Thoracic aorta (tissue), 2 donors: Measurements from ENCODE around the gene MARCHF9. TPM values are rescaled to one million over a fixed set of nuclear protein-coding genes. Genes with fewer than 3 reads are reported as not detected.

Source experiments
- ATAC-seq: fragments of 150-250 bp; one replicate; pipeline ENCODE4 v1.8.0; 2017; ENCODE audit warnings: low read depth; ENCODE audit not compliant: insufficient number of reproducible peaks, low FRiP score
- DNase-seq: peaks from one replicate; pipeline ENCODE4 v3.0.0-alpha.2; 2020; ENCODE audit warnings: low spot score
- H3K27ac ChIP-seq, 2 donors: fragments of 200-600 bp; sonication (generic); 1 replicate in 1 of 2; 2 replicates in 1 of 2; pipeline ENCODE4 v1.5.1; 2016; ENCODE audit warnings: mild to moderate bottlenecking in 2 of 2, moderate library complexity in 2 of 2
- H3K27me3 ChIP-seq: fragments of 200-600 bp; sonication (generic); replicated peaks from 2 replicates; pipeline ENCODE4 v1.6.0; 2016; ENCODE audit warnings: mild to moderate bottlenecking; ENCODE audit not compliant: insufficient read depth
- H3K36me3 ChIP-seq: fragments of 200-600 bp; sonication (generic); one replicate; pipeline ENCODE4 v1.5.1; 2016
- H3K4me1 ChIP-seq, 2 donors: fragments of 200-600 bp; sonication (generic); 1 replicate in 1 of 2; 2 replicates in 1 of 2; pipeline versions ENCODE4 v1.5.1 to v1.6.0; 2016; ENCODE audit warnings: low read depth in 2 of 2, mild to moderate bottlenecking in 1 of 2; ENCODE audit not compliant: control insufficient read depth in 1 of 2
- H3K4me3 ChIP-seq: fragments of 200-600 bp; sonication (generic); 2 replicates; pipeline ENCODE4 v1.5.1; 2016; ENCODE audit warnings: mild to moderate bottlenecking
- H3K9me3 ChIP-seq: fragments of 200-600 bp; sonication (generic); 2 replicates; pipeline ENCODE4 v1.5.1; 2016
- CTCF ChIP-seq: fragments of 200-600 bp; sonication (generic); IDR thresholded peaks from one replicate; pipeline ENCODE4 v1.5.1; 2019; ENCODE audit warnings: antibody characterized with exemption
- total RNA-seq, 2 donors: library from RNA; depleted of rRNA; stranded (reverse); fragments of >200 nt; gene quantifications; one replicate each; pipeline versions ENCODE4 v1.1.0 to v1.2.3, GENCODE V29; 2016

MARCHF9 gene
- total RNA-seq, 2 donors from 2014 or later: 8.8 to 11.2 TPM

- Histone ChIP-seq H3K27me3 (no peaks in the 10 kb centered on the region), H3K27ac (no peak overlapping the region), H3K9me3 (no peaks in the 10 kb centered on the region), H3K4me3 (no peak overlapping the region), H3K36me3 (peaks cover 69% of the 10 kb centered on the region), H3K4me1 (no peaks in the 10 kb centered on the region)
- TF ChIP-seq CTCF: no peak
- DNase-seq: no peak
- ATAC-seq: no peak
Measured at GRCh38 chr12:57715786-57716185, 39.1 kb upstream of the MARCHF9 start.

DNA sequence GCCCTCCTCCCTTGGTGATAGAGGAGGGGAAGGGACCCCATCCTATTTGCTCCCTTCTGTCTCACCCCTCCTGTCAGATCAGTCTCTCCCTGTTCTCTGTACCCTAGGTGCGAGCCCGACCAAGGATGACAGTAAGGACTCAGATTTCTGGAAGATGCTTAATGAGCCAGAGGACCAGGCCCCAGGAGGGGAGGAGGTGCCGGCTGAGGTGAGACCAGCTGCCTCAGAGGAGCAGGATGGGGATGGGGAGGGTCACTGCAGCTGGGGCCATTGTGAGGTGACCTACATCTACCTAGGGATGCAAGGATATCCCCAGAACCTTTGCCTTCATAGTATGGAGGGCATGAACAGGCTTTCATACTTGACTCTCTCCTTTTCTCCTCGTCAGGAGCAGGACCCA, 38.6 kb upstream of the MARCHF9 start:
- Histone ChIP-seq H3K9me3 (no peaks in the 10 kb centered on the region), H3K27ac (no peak overlapping the region), H3K4me1 (no peaks in the 10 kb centered on the region), H3K36me3 (peaks cover 73% of the 10 kb centered on the region), H3K27me3 (no peaks in the 10 kb centered on the region), H3K4me3 (no peak overlapping the region)
- DNase-seq (no peak), ATAC-seq (no peak)
- TF ChIP-seq CTCF: no peak

- H3K36me3 ChIP-seq: peaks cover 74% of the 10 kb centered on the region
- H3K27me3 ChIP-seq: no peaks in the 10 kb centered on the region
Measured at GRCh38 chr12:57717131-57717530, 37.8 kb upstream of the MARCHF9 start.

DNA sequence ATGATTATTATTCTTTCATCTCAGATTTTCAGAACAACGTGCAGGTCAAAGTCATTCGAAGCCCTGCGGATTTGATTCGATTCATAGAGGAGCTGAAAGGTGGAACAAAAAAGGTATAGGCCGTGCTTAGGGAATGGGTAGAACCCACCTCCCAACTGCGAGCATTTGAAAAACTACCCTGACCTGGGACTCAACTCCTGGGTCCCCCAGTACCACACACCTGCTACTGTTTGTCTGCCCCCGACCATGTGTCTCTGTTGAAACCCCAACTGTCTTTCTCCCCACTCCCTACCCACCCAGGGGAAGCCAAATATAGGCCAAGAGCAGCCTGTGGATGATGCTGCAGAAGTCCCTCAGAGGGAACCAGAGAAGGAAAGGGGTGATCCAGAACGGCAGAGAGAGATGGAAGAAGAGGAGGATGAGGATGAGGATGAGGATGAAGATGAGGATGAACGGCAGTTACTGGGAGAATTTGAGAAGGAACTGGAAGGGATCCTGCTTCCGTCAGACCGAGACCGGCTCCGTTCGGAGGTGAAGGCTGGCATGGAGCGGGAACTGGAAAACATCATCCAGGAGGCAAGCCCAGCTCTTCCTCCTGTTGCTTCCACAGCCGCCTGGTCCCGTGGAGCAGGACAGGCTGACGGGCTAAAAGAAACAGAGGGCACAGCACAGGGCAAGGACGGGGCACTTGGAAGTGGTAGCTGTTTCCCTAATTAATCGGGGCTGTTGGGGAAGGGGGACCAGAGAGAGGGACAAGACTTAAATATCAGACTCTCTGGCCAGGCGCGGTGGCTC, 36.9 kb upstream of the MARCHF9 start:
- DNase-seq (no peak), ATAC-seq (no peak)
- H3K4me1 ChIP-seq: no peaks in the 10 kb centered on the region
- H3K36me3 ChIP-seq: peaks cover 69% of the 10 kb centered on the region
- no peaks in the 10 kb centered on the region for H3K27me3 ChIP-seq
- H3K4me3 ChIP-seq: no peak overlapping the region
- TF ChIP-seq CTCF: no peak
- H3K9me3 ChIP-seq: no peaks in the 10 kb centered on the region
- H3K27ac ChIP-seq: no peak overlapping the region

More at GRCh38 chr12:57717131-57717530, 37.8 kb upstream of the MARCHF9 start:
- Histone ChIP-seq H3K4me3 (no peak overlapping the region), H3K9me3 (no peaks in the 10 kb centered on the region), H3K27ac (no peak overlapping the region), H3K4me1 (no peaks in the 10 kb centered on the region)
- DNase-seq (no peak), ATAC-seq (no peak)
- no peak for TF ChIP-seq CTCF

DNA sequence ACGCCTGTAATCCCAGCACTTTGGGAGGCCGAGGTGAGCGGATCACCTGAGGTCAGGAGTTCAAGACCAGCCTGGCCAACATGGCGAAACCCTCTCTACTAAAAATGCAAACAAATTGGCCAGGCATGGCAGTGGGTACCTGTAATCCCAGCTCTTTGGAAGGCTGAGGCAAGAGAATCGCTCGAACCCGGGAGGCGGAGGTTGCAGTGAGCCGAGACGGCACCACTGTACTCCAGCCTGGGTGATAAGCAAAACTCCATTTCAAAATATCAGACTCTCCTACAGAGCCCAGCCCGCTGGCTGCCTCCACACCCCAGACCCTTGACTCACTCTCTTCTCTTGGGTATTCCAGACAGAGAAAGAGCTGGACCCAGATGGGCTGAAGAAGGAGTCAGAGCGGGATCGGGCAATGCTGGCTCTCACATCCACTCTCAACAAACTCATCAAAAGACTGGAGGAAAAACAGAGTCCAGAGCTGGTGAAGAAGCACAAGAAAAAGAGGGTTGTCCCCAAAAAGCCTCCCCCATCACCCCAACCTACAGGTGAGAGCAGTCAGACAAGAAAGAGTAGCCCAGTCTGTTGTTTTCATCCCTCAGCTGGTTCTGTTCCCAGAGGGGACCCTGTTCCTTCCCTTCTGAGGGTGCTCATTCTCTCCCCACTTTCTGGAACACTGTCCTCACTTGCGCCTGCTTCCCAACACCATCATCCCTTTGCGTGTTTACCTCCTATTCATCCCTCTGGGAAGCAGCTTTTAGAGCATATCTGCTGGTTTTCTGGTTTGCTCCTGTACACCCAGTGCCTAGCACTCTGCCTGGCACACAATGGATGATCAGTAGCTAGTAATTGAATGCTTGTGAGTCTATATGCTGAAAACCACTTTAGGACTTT, 36.0 kb upstream of the MARCHF9 start:
- Histone ChIP-seq H3K4me1 (no peaks in the 10 kb centered on the region), H3K27ac (no peak overlapping the region), H3K36me3 (peaks cover 66% of the 10 kb centered on the region), H3K27me3 (no peaks in the 10 kb centered on the region), H3K9me3 (no peaks in the 10 kb centered on the region), H3K4me3 (no peak overlapping the region)
- no peak for DNase-seq
- ATAC-seq: no peak
- TF ChIP-seq CTCF: no peak
